ENCODE measurements around the gene VAV3.
"Not testable (repeated sequence)": the region's sequence is repeated elsewhere in the genome, so short reads cannot be mapped to it uniquely, and the experiment has no call there.

The VAV3 gene

DNA sequence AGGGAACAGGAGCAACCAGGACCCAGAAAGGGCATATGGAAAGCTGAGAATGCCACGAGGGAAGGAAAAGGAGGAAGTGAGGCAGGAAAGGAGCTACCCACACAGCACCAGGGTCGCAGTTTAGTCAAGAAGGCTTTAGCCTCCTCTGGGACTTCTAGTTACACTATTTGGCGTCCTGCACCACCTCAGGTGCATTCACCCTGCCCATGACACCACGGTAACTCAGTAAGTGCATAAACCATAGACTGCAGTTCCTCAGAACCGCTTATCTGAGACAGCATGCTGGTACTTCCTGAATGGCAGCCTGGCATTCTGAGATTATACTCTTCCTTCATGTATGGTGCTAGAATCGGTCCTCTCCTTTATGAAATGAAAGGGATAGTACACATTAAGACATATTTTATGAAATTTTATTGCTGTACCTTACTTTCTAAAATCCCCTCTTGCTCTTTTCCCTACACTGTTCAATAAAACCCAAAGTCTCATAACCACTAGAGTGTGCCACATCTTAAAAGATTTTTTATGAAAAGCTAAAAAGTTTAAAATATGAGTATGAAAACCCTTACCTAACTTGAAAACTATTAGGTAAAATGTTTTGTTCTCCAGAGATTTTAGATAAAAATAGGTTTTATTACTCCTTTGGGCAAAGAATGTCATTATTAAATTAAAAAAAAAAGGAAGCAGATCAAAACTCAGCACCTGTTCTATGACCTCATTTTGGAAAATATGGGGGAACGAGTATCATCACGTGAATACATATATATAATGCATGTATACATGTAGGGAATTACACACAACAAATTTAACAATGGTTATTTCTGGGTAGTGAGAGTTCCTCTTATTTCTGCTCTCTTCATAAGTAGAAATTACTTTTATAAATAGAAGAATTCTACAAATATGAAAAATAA, 67.3 kb downstream of the VAV3 start:
- H3K4me3 ChIP-seq (ENCODE audit: low read depth, low read length): no peak overlapping the region
- TF ChIP-seq, protein P1, sequence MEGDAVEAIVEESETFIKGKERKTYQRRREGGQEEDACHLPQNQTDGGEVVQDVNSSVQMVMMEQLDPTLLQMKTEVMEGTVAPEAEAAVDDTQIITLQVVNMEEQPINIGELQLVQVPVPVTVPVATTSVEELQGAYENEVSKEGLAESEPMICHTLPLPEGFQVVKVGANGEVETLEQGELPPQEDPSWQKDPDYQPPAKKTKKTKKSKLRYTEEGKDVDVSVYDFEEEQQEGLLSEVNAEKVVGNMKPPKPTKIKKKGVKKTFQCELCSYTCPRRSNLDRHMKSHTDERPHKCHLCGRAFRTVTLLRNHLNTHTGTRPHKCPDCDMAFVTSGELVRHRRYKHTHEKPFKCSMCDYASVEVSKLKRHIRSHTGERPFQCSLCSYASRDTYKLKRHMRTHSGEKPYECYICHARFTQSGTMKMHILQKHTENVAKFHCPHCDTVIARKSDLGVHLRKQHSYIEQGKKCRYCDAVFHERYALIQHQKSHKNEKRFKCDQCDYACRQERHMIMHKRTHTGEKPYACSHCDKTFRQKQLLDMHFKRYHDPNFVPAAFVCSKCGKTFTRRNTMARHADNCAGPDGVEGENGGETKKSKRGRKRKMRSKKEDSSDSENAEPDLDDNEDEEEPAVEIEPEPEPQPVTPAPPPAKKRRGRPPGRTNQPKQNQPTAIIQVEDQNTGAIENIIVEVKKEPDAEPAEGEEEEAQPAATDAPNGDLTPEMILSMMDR (IDR thresholded peaks at IDR 0.05; ENCODE audit: low read depth, low read length): no peak

DNA sequence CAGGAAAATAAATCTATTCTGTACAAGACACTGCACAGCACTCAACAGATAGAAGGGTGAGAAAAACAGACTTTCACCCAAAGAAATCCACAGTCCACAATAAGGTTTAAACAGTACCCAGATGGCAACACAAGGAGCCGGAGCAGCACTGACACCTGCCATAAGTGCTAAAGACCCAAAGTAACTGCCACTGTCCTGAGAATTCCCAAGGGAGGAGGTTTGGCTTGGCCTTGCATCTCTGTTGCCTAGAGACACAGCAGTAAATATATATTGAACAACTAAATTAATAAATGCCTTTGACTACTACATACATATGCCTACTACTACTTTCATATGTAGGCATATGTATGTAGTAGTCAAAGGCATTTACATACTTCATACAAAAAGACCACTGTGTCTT, 68.0 kb downstream of the VAV3 start:
- TF ChIP-seq, protein P1 (IDR thresholded peaks at IDR 0.05; ENCODE audit: low read depth, low read length): no peak
- H3K4me3 ChIP-seq (ENCODE audit: low read depth, low read length): no peak overlapping the region

DNA sequence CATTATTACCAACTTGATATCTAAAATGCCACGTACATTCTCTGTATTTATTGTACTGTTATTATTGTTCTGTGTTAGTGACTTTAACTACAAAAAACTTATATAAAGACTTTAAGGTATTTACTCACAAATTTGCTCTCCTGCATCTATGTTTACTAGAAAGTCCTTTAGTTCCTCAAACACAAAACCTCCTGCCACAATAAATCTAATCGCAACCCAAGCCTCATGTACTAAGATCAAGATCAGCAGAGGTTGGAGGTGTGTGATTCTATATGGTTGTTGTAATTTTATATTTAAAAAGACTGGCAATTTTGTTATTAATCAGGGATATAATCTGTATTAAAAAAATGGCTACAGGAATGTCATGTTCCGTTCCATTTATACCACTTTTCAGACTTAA, 68.6 kb downstream of the VAV3 start:
- H3K4me3 ChIP-seq (ENCODE audit: low read depth, low read length): no peak overlapping the region
- TF ChIP-seq, protein P1 (IDR thresholded peaks at IDR 0.05; ENCODE audit: low read depth, low read length): no peak

DNA sequence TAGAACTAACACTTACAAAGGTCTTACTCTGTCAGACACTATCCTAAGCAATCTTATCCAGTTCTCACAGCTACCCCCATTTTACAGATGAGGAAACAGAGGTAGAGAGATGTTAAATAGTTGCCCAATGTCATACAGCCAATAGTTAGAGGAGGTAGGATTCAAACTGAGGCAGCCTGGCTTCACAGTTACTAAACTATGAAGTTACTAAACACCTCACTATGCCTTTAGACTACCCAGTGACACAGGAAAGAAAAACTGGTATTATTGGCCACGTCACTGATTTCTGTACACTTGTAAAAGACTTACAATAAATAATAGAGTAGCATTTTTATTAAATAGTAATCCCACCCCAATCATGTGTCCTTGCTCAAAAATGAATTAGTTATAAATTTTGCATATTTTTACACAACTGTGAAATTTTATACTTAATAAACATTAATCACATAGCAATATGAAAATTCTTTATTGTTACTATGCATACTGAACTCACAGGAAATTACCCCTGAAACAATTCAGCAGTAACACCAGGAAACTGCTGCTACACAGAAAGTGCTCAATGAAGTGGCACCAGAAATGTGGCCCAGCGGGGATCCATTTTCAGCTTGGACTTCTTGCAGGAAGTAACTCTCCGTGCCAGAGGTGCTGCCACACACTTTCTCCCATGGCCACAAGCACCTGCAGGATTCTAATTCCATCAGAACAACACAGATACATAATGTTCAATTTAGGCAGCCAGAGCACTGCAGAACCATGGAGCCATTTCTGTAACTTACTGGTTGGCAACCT, 69.4 kb downstream of the VAV3 start:
- TF ChIP-seq, protein P1 (IDR thresholded peaks at IDR 0.05; ENCODE audit: low read depth, low read length): no peak
- no peak overlapping the region for H3K4me3 ChIP-seq (ENCODE audit: low read depth, low read length)

DNA sequence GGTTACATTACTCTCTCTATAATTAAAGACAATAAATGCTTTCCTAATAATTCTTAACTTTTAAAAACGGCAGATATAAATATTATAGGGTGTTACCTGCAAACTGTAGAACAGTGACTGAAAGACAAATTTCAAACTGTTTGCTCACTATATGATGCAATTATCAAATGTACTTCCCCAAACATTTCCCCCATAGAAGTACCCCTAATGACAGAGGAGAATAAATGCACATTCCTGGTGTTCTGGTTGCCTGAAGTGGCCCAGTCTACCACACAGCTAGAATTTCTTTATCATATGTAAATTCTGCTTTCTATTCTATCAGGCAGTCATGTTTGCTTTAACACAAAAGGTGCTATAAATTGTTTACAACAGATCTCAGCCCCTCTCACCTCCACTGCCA, 70.4 kb downstream of the VAV3 start:
- no peak overlapping the region for H3K4me3 ChIP-seq (ENCODE audit: low read depth, low read length)
- TF ChIP-seq, protein P1 (IDR thresholded peaks at IDR 0.05; ENCODE audit: low read depth, low read length): no peak

DNA sequence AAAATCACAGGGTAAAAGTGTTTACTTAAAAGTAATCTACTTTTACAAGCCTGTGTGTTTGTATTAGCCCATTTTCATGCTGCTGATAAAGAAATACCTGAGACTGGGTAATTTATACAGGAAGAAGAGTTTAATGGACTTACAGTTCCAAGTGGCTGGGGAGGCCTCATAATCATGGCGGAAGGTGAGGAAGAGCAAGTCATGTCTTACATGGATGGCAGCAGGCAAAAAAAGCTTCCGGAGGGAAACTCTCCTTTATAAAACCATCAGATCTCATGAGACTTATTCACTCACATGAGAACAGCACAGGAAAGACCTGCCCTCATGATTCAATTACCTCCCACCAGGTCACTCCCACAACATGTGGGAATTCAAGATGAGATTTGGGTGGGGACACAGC, 71.6 kb downstream of the VAV3 start:
- not testable (repeated sequence) for H3K4me3 ChIP-seq (ENCODE audit: low read depth, low read length)

DNA sequence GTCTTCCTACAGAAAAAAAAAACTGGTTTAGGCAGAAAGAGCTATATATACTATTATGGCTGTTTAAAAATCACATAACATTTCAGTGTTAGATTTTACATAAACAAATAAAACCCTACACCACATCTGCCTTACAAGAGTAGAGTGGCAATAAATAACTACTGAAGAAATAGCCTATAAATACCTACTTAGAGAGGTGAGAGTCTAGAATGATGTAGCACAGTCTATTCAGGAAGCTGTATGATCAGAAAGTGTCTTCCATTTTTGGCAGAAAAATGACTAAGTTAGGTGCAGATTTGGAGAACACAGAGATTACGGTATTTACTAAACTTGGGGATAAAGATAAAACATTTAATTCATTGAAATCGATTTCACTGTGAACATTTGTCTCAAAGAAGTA, 75.5 kb downstream of the VAV3 start:
- TF ChIP-seq, protein P1 (IDR thresholded peaks at IDR 0.05; ENCODE audit: low read depth, low read length): no peak
- no peak overlapping the region for H3K4me3 ChIP-seq (ENCODE audit: low read depth, low read length)
